HepG2 (cell line): ENCODE measurements around the gene C22orf39. TPM values are rescaled to one million over a fixed set of nuclear protein-coding genes. Genes with fewer than 3 reads are reported as not detected.

ENCODE experiments used
- ATAC-seq: fragments of 200-7000 bp; cut with Tn5 transposase; 3 replicates; pipeline ENCODE4 v1.9.1; 2020; ENCODE audit warnings: mild to moderate bottlenecking, moderate library complexity
- BruUV-seq: library from RNA; stranded (reverse); fragments of 400-500 nt; replicated peaks from 2 replicates; lab custom pipeline; 2021; lab: Mats Ljungman, UMichigan
- CTCF ChIA-PET: fragments of 300-600 bp; formaldehyde crosslinking; extraction: SDS; loops from one replicate; lab custom pipeline; 2021; ENCODE audit warnings: low total read pairs, inconsistent platforms, low intra/inter-chr PET ratio; lab: Yijun Ruan, JAX
- POLR2A ChIA-PET: fragments of 350-600 bp; sonication (Branson Sonifier 250); formaldehyde crosslinking; loops from one replicate; lab custom pipeline; 2020; ENCODE audit warnings: antibody characterized with exemption, inconsistent platforms; lab: Yijun Ruan, JAX
- DNase-seq: peaks from one replicate; pipeline ENCODE4 v3.0.0-alpha.2; 2015; ENCODE audit warnings: low spot score
- FAIRE-seq: peaks from 3 replicates; lab custom pipeline; 2011; peaks lifted over from hg19 to GRCh38; lab: Jason Lieb, UNC
- H2AFZ ChIP-seq: one replicate; pipeline ENCODE4 v1.6.1; 2011; ENCODE audit warnings: low read length, inconsistent platforms
- H3K27ac ChIP-seq: fragments of 300-600 bp; 3 replicates; pipeline ENCODE4 v1.8.0; 2011; ENCODE audit warnings: mixed run types, mild to moderate bottlenecking, mixed read lengths, low read length, inconsistent platforms; ENCODE audit not compliant: insufficient read depth; ENCODE audit errors: extremely low read length
- H3K27me3 ChIP-seq, 2 experiments: fragments of 200-600 bp in 1 of 2; 2 replicates in 1 of 2; 3 replicates in 1 of 2; pipeline versions ENCODE4 v1.6.0 to v1.8.0; 2011; ENCODE audit warnings: low read length in 2 of 2, mild to moderate bottlenecking in 2 of 2, moderate library complexity in 2 of 2, inconsistent platforms in 1 of 2; ENCODE audit not compliant: insufficient read depth in 2 of 2, control insufficient read depth in 1 of 2
- H3K36me3 ChIP-seq, 2 experiments: fragments of 200-600 bp in 1 of 2; replicated peaks in 1 of 2; 2 replicates in 1 of 2; 3 replicates in 1 of 2; pipeline versions ENCODE4 v1.5.1 to v1.8.0; 2011; ENCODE audit warnings: low read length in 2 of 2, inconsistent platforms in 1 of 2; ENCODE audit not compliant: insufficient read depth in 2 of 2, control insufficient read depth in 1 of 2
- H3K4me1 ChIP-seq: 2 replicates; pipeline ENCODE4 v1.5.1; 2012; ENCODE audit warnings: low read length, inconsistent platforms; ENCODE audit not compliant: insufficient read depth
- H3K4me2 ChIP-seq: 2 replicates; pipeline ENCODE4 v1.6.0; 2011; ENCODE audit warnings: low read depth, low read length, inconsistent platforms
- H3K4me3 ChIP-seq, 3 experiments: fragments of 200-600 bp in 1 of 3; sonication (generic), shearing (Covaris generic) in 1 of 3; replicated peaks in 1 of 3; 2 replicates each; pipeline ENCODE4 v1.5.1; 2011 to 2016; ENCODE audit warnings: low read length in 3 of 3, inconsistent platforms in 2 of 3, low read depth in 2 of 3, mild to moderate bottlenecking in 2 of 3, control low read depth in 1 of 3, mixed read lengths in 1 of 3; ENCODE audit not compliant: insufficient read depth in 1 of 3
- H3K79me2 ChIP-seq: one replicate; pipeline ENCODE4 v1.6.1; 2011; ENCODE audit warnings: low read length, inconsistent platforms; ENCODE audit not compliant: insufficient read depth
- H3K9ac ChIP-seq: 2 replicates; pipeline ENCODE4 v1.6.0; 2011; ENCODE audit warnings: mild to moderate bottlenecking, low read depth, low read length, inconsistent platforms; ENCODE audit not compliant: insufficient read depth
- H3K9me3 ChIP-seq: 2 replicates; pipeline ENCODE4 v1.5.1; 2012; ENCODE audit warnings: mild to moderate bottlenecking, low read length
- H4K20me1 ChIP-seq: 2 replicates; pipeline ENCODE4 v1.6.0; 2011; ENCODE audit warnings: inconsistent platforms, mild to moderate bottlenecking, low read length, moderate library complexity; ENCODE audit not compliant: insufficient read depth
- AHR ChIP-seq: IDR thresholded peaks from 2 replicates; pipeline ENCODE4 v1.6.1; 2018; ENCODE audit warnings: missing genetic modification reagents, missing compliant biosample characterization
- GFI1 ChIP-seq: sonication (generic); formaldehyde crosslinking; IDR thresholded peaks from 2 replicates; pipeline ENCODE4 v1.5.0; 2020; ENCODE audit warnings: missing genetic modification reagents, mild to moderate bottlenecking, borderline replicate concordance
- IKZF4 ChIP-seq: sonication (generic); formaldehyde crosslinking; IDR thresholded peaks from 2 replicates; pipeline ENCODE4 v1.5.1; 2020; ENCODE audit warnings: borderline replicate concordance, mild to moderate bottlenecking, low read depth, missing genetic modification reagents; ENCODE audit errors: not compliant biosample characterization
- MYC ChIP-seq: sonication (generic); formaldehyde crosslinking; IDR thresholded peaks from 2 replicates; pipeline ENCODE4 v1.9.0; 2021; ENCODE audit warnings: missing genetic modification reagents, borderline replicate concordance
- SOX13 ChIP-seq, 3 experiments: fragments of 450-650 bp in 1 of 3; sonication (generic) in 1 of 3; formaldehyde crosslinking in 1 of 3; IDR thresholded peaks in 2 of 3; conservative IDR thresholded peaks in 1 of 3; 2 replicates each; pipeline versions ENCODE4 v1.5.0 to v1.6.1; 2016 to 2020; ENCODE audit warnings: antibody characterized with exemption in 1 of 3, mild to moderate bottlenecking in 1 of 3, missing compliant biosample characterization in 1 of 3, missing genetic modification reagents in 1 of 3, moderate library complexity in 1 of 3
- SRSF4 ChIP-seq: fragments of 200-400 bp; formaldehyde crosslinking; IDR thresholded peaks from one replicate; pipeline ENCODE4 v1.6.1; 2018; ENCODE audit warnings: mild to moderate bottlenecking, low read depth, low read length, moderate library complexity; ENCODE audit not compliant: poor library complexity, severe bottlenecking
- ZBTB8A ChIP-seq: sonication (generic); formaldehyde crosslinking; IDR thresholded peaks from 2 replicates; pipeline ENCODE4 v1.4.0; 2020; ENCODE audit warnings: mild to moderate bottlenecking, low read depth, missing genetic modification reagents, borderline replicate concordance
- ZFP1 ChIP-seq: IDR thresholded peaks from 2 replicates; pipeline ENCODE4 v1.6.1; 2016
- ZNF780A ChIP-seq: sonication (generic); formaldehyde crosslinking; IDR thresholded peaks from 2 replicates; pipeline ENCODE4 v1.8.0; 2022; ENCODE audit warnings: mild to moderate bottlenecking, missing genetic modification reagents, moderate library complexity
- ZSCAN31 ChIP-seq: sonication (generic); formaldehyde crosslinking; IDR thresholded peaks from 2 replicates; pipeline ENCODE4 v1.5.0; 2020; ENCODE audit warnings: low read depth, mild to moderate bottlenecking, missing genetic modification reagents
- WGBS: methylation state at CpG from one replicate; pipeline ENCODE4 v1.1.6; 2017; ENCODE audit warnings: low lambda C conversion rate; 5-methylcytosine and 5-hydroxymethylcytosine counted together
- in situ Hi-C: cut with HindIII; loops from 2 replicates; pipeline ENCODE4 v1.10.0; 2017; ENCODE audit warnings: low pct_unique_long_range_greater_than_20kb; ENCODE audit not compliant: extremely low pct_ligation_motif_present
- intact Hi-C: fragments of 100-400 bp; cut with micrococcal nuclease; formaldehyde crosslinking; loops from one replicate; pipeline ENCODE4 v1.10.0; 2022; ENCODE audit not compliant: unreplicated experiment
- polyA plus RNA-seq, 8 experiments: library from polyadenylated mRNA; depleted of rRNA in 3 of 8; stranded (reverse) in 7 of 8; unstranded in 1 of 8; fragments of >200 nt; fragmentation: Illumina TruSeq in 4 of 8; extraction: Trizol in 4 of 8; gene quantifications; 2 replicates each; pipeline versions ENCODE4 v1.2.1 to v1.2.3, GENCODE V29; 2011 to 2016; ENCODE audit warnings: low read depth in 4 of 8, missing spikeins in 1 of 8, mixed read lengths in 1 of 8; ENCODE audit not compliant: insufficient read depth in 1 of 8
- total RNA-seq, 5 experiments: library from RNA; depleted of rRNA; stranded (reverse); fragments of >200 nt; fragmentation: Illumina TruSeq; extraction: Trizol; gene quantifications; 2 replicates each; pipeline ENCODE4 v1.2.3, GENCODE V29; 2016; ENCODE audit warnings: low read depth in 1 of 5
- TF ChIP-seq, protein P1 (sequence below): IDR thresholded peaks from 2 replicates; pipeline ENCODE4 v1.6.1; 2016; ENCODE audit warnings: low read depth, missing genetic modification reagents, missing compliant biosample characterization
- TF ChIP-seq, protein P2 (sequence below): sonication (generic); formaldehyde crosslinking; IDR thresholded peaks from 2 replicates; pipeline ENCODE4 v1.5.0; 2020; ENCODE audit warnings: missing genetic modification reagents, mild to moderate bottlenecking, borderline replicate concordance

C22orf39 gene
- total and polyA plus RNA-seq, 2 of the 13 experiments (the other 11 are each of a cell fraction or from before 2014, with no cell fraction given) = 23.4 to 26.4 TPM

DNA sequence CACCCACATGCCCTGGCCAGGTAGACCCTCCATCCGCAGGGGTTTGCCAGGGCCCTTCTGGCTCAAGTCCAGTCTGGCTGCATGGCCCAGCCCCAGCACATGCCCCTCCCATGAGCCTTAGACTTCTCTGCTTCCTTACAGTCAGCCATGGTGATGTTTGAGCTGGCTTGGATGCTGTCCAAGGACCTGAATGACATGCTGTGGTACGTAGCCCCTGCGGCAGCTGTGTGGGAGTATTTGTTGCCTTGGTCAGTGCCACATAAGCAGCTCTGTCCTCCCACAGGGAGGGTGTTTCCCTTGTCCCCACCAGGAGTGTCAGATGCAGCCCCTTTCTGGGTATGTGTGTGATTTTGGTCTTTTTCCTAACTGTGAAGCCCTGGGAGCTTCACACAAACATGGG, 49.7 kb upstream of the C22orf39 start:
- H3K4me2 ChIP-seq = no peak overlapping the region
- DNase-seq (no peak), ATAC-seq (no peak), FAIRE-seq (no peak)
- 100% methylated on average over 1 of the region's 3 CpGs for WGBS
- H3K9ac ChIP-seq = no peak overlapping the region
- no peaks in the 10 kb centered on the region for H3K79me2 ChIP-seq
- no peak overlapping the region for H3K27ac ChIP-seq
- TF ChIP-seq ZFP1 (CRISPR knock-in tag) (no peak), GFI1 (CRISPR knock-in tag) (no peak), IKZF4 (no peak), ZSCAN31 (CRISPR knock-in tag) (no peak), SOX13 (IDR thresholded peaks at IDR 0.05) (no peak), SOX13 (CRISPR knock-in tag; conservative IDR thresholded peaks at IDR 0.05 in 1 of 2, IDR thresholded peaks at IDR 0.05 in 1 of 2) (no peak), AHR (no peak), MYC (no peak), SRSF4 (no peak), ZNF780A (CRISPR knock-in tag) (no peak), ZBTB8A (CRISPR knock-in tag) (no peak)
- TF ChIP-seq, protein P1, sequence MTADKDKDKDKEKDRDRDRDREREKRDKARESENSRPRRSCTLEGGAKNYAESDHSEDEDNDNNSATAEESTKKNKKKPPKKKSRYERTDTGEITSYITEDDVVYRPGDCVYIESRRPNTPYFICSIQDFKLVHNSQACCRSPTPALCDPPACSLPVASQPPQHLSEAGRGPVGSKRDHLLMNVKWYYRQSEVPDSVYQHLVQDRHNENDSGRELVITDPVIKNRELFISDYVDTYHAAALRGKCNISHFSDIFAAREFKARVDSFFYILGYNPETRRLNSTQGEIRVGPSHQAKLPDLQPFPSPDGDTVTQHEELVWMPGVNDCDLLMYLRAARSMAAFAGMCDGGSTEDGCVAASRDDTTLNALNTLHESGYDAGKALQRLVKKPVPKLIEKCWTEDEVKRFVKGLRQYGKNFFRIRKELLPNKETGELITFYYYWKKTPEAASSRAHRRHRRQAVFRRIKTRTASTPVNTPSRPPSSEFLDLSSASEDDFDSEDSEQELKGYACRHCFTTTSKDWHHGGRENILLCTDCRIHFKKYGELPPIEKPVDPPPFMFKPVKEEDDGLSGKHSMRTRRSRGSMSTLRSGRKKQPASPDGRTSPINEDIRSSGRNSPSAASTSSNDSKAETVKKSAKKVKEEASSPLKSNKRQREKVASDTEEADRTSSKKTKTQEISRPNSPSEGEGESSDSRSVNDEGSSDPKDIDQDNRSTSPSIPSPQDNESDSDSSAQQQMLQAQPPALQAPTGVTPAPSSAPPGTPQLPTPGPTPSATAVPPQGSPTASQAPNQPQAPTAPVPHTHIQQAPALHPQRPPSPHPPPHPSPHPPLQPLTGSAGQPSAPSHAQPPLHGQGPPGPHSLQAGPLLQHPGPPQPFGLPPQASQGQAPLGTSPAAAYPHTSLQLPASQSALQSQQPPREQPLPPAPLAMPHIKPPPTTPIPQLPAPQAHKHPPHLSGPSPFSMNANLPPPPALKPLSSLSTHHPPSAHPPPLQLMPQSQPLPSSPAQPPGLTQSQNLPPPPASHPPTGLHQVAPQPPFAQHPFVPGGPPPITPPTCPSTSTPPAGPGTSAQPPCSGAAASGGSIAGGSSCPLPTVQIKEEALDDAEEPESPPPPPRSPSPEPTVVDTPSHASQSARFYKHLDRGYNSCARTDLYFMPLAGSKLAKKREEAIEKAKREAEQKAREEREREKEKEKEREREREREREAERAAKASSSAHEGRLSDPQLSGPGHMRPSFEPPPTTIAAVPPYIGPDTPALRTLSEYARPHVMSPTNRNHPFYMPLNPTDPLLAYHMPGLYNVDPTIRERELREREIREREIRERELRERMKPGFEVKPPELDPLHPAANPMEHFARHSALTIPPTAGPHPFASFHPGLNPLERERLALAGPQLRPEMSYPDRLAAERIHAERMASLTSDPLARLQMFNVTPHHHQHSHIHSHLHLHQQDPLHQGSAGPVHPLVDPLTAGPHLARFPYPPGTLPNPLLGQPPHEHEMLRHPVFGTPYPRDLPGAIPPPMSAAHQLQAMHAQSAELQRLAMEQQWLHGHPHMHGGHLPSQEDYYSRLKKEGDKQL (CRISPR knock-in tag) = no peak
- TF ChIP-seq, protein P2, sequence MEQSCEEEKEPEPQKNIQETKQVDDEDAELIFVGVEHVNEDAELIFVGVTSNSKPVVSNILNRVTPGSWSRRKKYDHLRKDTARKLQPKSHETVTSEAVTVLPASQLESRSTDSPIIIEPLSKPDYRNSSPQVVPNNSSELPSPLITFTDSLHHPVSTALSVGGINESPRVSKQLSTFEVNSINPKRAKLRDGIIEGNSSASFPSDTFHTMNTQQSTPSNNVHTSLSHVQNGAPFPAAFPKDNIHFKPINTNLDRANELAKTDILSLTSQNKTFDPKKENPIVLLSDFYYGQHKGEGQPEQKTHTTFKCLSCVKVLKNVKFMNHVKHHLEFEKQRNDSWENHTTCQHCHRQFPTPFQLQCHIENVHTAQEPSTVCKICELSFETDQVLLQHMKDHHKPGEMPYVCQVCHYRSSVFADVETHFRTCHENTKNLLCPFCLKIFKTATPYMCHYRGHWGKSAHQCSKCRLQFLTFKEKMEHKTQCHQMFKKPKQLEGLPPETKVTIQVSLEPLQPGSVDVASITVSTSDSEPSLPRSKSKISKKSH (CRISPR knock-in tag) = no peak
- H3K4me1 ChIP-seq = no peaks in the 10 kb centered on the region
- no peaks in the 10 kb centered on the region for H3K27me3 ChIP-seq
- no peaks in the 10 kb centered on the region for H3K9me3 ChIP-seq
- CTCF ChIA-PET = no interaction called here
- intact Hi-C loops = no loop called here
- no peaks in the 10 kb centered on the region for H4K20me1 ChIP-seq
- in situ Hi-C loops = no loop called here
- H2AFZ ChIP-seq = no peak overlapping the region
- POLR2A ChIA-PET = no interaction called here
- no peak overlapping the region for H3K4me3 ChIP-seq
- H3K36me3 ChIP-seq = peaks cover 9 to 56% of the 10 kb centered on the region in 2 experiments; a peak in 4 of 5 replicates
- BruUV-seq = no TSS peak
